Endothelial cell (in vitro differentiated cells): ENCODE data around the gene ATXN3. TPM values are rescaled to one million over a fixed set of nuclear protein-coding genes. Genes with fewer than 3 reads are reported as not detected.

Source experiments
- DNase-seq: peaks from one replicate; pipeline ENCODE4 v3.0.0; 2021; ENCODE audit warnings: low spot score
- H3K27ac Mint-ChIP-seq: one replicate; pipeline ENCODE4 v1.8.0; 2021; ENCODE audit warnings: mixed read lengths, inconsistent platforms; ENCODE audit not compliant: unreplicated experiment
- H3K27me3 Mint-ChIP-seq: one replicate; pipeline ENCODE4 v1.8.0; 2021; ENCODE audit warnings: mild to moderate bottlenecking, moderate library complexity, mixed read lengths, inconsistent platforms; ENCODE audit not compliant: unreplicated experiment
- H3K36me3 Mint-ChIP-seq: one replicate; pipeline ENCODE4 v1.8.0; 2021; ENCODE audit warnings: mild to moderate bottlenecking, low read depth, mixed read lengths, inconsistent platforms; ENCODE audit not compliant: unreplicated experiment
- H3K4me1 Mint-ChIP-seq: one replicate; pipeline ENCODE4 v1.8.0; 2021; ENCODE audit warnings: mild to moderate bottlenecking, mixed read lengths, inconsistent platforms; ENCODE audit not compliant: unreplicated experiment
- H3K4me3 Mint-ChIP-seq: one replicate; pipeline ENCODE4 v1.8.0; 2021; ENCODE audit warnings: mild to moderate bottlenecking, mixed read lengths, inconsistent platforms; ENCODE audit not compliant: unreplicated experiment
- H3K9me3 Mint-ChIP-seq: one replicate; pipeline ENCODE4 v1.8.0; 2021; ENCODE audit warnings: mixed read lengths, inconsistent platforms; ENCODE audit not compliant: unreplicated experiment
- CTCF ChIP-seq: fragments of 200-600 bp; sonication (generic); IDR thresholded peaks from one replicate; pipeline ENCODE4 v1.5.0; 2021; ENCODE audit warnings: antibody characterized with exemption; ENCODE audit not compliant: unreplicated experiment
- total RNA-seq: library from RNA; stranded (reverse); fragmentation: NEBNext Ultra II Directional; extraction: Animal tissue kit (Norgen Biotek cat#: 25700); gene quantifications from one replicate; pipeline ENCODE4 v1.2.1, GENCODE V29; 2021; ENCODE audit not compliant: unreplicated experiment

ATXN3 gene
- total RNA-seq, 1 donor from 2014 or later: 32.7 TPM

- peaks cover 19% of the 10 kb centered on the region for H3K4me1 Mint-ChIP-seq
- H3K4me3 Mint-ChIP-seq: no peak overlapping the region
- no peaks in the 10 kb centered on the region for H3K36me3 Mint-ChIP-seq
- H3K9me3 Mint-ChIP-seq: no peaks in the 10 kb centered on the region
- peaks cover 4% of the 10 kb centered on the region for H3K27me3 Mint-ChIP-seq
- no peak for DNase-seq
- TF ChIP-seq CTCF: no peak
- peak overlapping the region; percentile 44 for H3K27ac Mint-ChIP-seq
These were observed 2.2 kb upstream of the ATXN3 start for GRCh38 chr14:92108345-92109254.

- TF ChIP-seq CTCF: no peak
- Mint-ChIP-seq H3K9me3 (no peaks in the 10 kb centered on the region), H3K27me3 (peaks cover 7% of the 10 kb centered on the region), H3K36me3 (no peaks in the 10 kb centered on the region), H3K4me1 (peaks cover 30% of the 10 kb centered on the region), H3K27ac (peak overlapping the region; percentile 93), H3K4me3 (peak overlapping the region; percentile 97)
- no peak for DNase-seq
These were observed 564 bp downstream of the ATXN3 start for GRCh38 chr14:92105893-92106142.

GRCh38 chr14:92105073-92105892, 1.1 kb downstream of the ATXN3 start:
- H3K4me1 Mint-ChIP-seq: peaks cover 33% of the 10 kb centered on the region
- no peak for TF ChIP-seq CTCF
- H3K9me3 Mint-ChIP-seq: no peaks in the 10 kb centered on the region
- H3K36me3 Mint-ChIP-seq: no peaks in the 10 kb centered on the region
- peaks cover 7% of the 10 kb centered on the region for H3K27me3 Mint-ChIP-seq
- peak overlapping the region; percentile 93 for H3K27ac Mint-ChIP-seq
- no peak for DNase-seq
- peak overlapping the region; percentile 97 for H3K4me3 Mint-ChIP-seq

GRCh38 chr14:92103363-92103989, 2.9 kb downstream of the ATXN3 start:
- Mint-ChIP-seq H3K27ac (no peak overlapping the region), H3K9me3 (no peaks in the 10 kb centered on the region), H3K36me3 (no peaks in the 10 kb centered on the region), H3K4me3 (no peak overlapping the region), H3K27me3 (peaks cover 7% of the 10 kb centered on the region), H3K4me1 (peaks cover 34% of the 10 kb centered on the region)
- no peak for DNase-seq
- no peak for TF ChIP-seq CTCF
